GM19455 (cell line): Measurements from ENCODE around the gene RMND1.

Source experiments
- ATAC-seq: cut with Tn5 transposase; IDR thresholded peaks from one replicate; pipeline ENCODE4 v1.9.1; 2021; ENCODE audit not compliant: unreplicated experiment

RMND1 gene, protein sequence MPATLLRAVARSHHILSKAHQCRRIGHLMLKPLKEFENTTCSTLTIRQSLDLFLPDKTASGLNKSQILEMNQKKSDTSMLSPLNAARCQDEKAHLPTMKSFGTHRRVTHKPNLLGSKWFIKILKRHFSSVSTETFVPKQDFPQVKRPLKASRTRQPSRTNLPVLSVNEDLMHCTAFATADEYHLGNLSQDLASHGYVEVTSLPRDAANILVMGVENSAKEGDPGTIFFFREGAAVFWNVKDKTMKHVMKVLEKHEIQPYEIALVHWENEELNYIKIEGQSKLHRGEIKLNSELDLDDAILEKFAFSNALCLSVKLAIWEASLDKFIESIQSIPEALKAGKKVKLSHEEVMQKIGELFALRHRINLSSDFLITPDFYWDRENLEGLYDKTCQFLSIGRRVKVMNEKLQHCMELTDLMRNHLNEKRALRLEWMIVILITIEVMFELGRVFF

DNA sequence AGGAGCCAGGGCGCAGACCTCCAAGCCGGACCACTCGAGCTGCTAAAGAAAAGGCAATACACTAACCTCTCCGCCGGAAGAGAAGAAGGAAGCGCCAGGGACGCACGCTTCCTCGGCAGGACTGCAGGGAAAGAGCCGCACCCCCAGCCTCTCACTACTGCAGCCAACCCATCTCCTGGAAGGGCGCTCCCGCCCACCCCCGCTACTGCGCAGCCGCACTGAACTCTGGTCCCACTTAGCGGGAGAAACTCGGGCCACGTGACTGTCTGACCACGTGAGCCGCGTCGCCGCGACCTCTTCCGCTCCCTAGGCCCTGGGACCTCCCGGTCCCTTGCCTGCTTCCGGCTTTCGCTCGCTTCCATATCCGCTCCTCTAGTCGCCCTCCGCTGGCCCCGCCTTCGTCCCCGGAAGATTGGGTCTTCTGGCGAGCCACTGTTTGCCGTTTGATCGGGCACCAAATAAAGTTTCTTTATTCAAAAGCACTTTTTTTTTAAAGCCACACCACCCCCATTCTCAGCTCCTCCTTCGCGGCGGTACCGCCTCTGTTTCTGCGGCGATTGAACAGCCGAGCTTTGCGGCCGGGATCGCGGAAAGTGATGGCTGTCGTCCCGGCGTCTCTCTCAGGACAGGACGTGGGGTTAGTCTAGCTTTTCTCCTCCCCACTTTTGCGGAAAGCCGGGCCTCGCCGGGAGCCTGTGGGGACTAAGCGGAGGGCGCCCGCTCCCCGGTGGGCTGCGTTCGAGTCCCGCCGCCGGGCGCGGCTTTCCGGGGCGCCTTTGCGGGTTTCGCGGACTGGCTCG is at the start of gene RMND1:
Gene RMND1 (minus strand): TSS at position 177 of the 800 bp plus-strand sequence. CDS start 6,315 bp downstream, outside the sequence.
- ATAC-seq: peak; percentile 98

DNA sequence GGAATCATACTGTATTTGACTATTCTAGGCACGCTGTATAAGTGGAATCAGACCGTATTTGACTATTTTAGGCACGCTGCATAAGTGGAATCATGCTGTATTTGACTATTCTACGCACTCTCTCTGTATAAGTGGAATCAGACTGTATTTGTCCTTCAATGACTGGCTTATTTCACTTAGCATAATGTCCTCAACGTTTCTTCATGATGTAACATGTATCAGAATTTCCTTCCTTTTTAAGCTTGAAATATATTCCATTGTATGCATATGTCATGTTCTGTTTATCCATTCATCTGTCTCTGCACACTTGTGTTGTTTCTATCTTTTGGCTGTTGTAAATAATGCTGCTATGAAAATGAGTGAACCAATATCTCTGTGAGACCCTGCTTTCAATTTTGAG is 47.6 kb upstream of the RMND1 start:
- ATAC-seq: no peak

DNA sequence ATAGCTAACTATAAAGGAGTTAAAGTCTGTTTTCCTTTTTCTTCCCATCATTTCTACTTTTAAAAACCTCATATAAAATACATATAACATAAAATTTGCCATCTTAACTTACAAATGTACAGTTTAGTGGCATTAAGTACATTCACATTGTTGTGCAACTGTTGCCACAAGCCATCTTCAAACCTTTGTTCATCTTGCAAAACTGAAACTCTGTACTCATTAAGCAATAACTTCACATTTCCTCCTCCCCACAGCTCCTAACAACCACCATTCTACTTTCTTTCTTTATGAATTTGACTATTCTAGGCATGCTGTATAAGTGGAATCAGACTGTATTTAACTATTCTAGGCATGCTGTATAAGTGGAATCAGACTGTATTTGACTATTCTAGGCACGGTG is 46.4 kb upstream of the RMND1 start:
- ATAC-seq: no peak

DNA sequence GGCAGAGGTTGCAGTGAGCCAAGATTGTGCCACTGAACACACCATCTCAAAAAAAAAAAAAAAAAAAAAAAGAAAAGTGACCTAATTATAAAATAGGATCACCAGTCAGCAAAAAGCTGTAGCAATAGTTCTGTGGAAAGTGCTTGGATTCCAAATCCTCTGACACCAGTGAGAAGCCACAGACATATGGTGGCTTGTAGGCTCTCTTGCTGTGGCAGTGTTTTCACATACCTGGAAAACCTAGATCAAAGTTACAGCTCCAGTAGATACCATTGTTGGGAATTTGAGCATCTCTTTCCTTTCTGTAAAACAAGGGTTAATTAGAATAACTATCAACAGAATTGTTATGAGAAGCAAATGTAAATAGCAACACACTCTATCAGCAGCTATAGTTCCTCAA is 46.0 kb upstream of the RMND1 start:
- no peak for ATAC-seq

DNA sequence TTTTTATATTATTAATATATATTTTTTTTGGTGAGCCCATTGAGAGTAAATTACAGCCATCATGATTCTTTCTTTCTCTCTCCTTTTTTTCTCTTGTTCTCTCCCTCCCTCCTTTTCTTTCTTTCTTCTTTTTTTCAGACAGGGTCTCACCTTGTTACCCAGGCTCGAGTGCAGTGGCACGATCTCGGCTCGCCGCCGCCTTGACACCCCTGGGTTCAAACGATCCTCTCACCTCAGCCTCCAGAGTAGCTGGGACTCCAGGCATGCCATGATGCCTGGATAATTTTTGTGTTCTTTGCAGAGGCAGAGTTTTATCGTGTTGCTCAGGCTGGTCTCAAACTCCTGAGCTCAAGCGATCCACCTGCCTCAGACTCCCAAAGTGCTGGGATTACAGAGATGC is 43.5 kb upstream of the RMND1 start:
- no peak for ATAC-seq

DNA sequence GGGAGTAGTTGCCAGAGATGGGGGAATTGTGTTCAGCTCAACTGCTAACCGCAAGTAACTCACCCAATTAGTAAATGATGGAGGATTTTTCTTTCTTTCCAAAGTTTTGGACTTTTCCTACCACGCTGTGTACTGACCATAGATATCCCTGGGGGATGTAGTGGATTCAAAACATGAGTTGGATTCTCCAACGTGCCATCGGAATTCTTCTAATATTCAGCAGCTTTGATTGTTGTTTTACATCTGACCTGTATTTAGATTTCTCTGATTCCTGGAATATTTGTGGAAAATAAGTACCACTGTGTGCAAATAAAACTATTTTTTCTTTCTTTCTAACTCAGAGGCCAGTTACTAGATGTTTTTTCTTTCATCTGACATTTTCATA is 43.0 kb upstream of the RMND1 start:
- no peak for ATAC-seq

DNA sequence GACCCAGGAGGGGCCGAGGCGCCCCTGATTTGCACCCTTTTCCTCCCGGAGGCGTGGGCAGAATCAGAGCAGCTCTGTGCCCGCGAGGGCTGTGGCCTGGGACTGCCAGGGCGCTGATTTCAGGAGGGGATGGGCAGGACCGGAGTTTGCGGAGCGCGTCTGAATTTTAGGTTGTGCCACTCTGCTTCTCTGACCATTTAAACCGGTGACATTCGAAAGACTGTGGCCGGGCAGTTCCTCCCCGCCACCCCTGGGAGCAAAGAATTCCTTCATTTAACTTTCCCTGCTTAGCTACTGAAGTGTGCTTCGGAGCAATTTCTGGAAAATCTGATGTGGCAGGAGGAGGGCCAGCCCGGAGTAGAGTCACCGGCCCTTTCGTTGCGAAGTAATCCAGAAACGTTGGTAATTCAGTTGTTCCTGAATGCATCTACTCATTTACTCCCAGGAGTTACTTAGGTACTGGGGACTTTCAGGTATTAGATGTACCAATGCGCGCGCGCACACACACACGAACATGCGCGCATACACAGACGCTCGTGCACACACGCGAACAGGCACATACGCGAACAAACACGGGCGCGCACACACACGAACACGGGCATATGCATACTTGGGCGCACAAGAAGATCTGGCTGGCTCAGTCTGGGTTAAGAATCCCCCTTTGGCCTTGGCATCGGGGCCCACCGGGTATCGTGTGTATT is 42.5 kb upstream of the RMND1 start:
- no peak for ATAC-seq

DNA sequence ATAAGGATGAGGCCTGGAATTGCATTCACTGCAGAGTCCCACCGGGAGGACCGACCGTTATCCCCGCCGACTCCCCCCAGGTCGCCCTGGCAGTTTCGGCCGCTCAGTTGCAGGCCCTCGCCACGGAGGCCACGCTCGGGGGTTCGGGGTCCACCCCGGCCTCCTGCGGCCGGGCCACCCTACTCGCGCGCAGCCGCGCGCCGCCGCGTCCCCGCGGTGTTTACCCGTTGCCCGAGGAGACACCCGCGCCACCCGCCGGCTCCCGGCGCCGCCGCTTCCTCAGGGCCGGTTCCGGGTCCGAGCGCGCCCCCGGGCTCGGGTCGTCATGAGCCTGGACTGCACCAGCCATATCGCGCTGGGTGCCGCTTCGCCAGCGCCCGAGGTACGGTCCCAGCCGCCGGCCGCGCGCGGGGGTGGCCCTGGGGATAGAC is 41.9 kb upstream of the RMND1 start, which contains the start of gene CCDC170:
Gene CCDC170 (plus strand): TSS at position 214 of the 431 bp plus-strand sequence. CDS start 112 bp downstream, at position 326.
- ATAC-seq: no peak

DNA sequence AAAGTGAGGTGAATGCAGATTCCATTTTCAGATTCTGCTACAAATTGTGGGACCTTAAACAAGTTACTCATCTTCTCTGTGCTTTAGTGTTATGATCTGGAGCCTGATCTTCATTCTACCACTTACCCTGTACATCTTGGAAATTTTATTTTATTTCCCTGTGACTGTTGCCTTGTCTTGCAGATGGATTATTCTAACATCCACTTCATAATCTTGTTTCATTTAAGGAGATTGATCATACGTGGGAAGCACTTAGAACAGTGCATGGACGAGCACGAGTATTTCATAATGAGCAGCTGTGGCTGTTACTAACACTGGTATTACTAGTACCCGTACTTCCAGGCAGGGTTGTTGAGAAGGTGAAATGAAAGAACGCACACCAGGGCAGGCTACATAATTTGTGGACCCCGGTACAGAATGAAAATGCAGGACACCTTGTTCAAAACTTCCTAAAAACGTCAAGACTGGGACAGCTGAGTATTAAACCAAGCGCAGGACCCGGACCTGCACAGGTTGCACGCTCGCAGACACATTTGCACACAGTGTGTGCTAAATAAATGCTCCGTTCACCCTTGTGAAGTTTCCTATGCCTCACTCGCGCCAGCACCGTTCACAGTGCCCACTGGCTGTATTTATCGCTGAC is 41.4 kb upstream of the RMND1 start:
- ATAC-seq: no peak

DNA sequence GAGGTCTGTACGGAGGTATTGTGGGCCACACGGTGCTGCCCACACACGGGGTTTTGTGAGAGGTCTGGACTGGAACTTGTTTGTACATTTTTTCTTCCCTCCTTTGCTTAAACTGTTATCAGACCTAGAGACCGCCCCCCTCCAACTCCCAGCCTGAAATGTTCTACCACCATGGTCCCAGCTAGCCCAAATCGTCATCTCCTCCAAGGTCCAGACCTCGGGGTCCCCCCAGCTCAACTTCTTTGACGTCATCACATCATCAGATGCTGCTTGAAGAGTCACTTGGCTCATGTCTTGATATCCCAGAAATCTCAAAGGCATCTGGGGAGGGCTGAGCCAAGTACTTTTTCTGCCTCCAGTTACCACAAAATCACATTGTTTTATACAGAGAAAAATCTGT is 39.1 kb upstream of the RMND1 start:
- no peak for ATAC-seq

DNA sequence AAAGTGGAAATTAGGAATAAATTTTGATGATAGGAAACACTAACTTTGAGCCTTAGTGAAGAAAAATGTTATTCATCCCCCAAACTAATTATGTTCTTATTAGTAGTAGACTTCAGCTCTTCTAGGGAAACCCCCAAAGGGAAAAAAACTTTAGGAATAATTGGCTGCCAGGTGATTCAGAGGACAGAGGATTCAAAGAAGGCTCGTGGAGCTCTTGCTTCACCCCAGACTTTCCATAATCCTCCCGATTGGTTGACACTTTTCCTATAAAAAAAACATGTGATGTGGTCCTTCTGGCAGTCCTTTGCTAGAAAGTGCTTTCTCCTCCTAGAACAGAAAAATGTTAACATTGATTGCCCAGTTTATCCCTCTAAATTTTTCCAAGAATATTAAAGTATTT is 36.3 kb upstream of the RMND1 start:
- no peak for ATAC-seq

DNA sequence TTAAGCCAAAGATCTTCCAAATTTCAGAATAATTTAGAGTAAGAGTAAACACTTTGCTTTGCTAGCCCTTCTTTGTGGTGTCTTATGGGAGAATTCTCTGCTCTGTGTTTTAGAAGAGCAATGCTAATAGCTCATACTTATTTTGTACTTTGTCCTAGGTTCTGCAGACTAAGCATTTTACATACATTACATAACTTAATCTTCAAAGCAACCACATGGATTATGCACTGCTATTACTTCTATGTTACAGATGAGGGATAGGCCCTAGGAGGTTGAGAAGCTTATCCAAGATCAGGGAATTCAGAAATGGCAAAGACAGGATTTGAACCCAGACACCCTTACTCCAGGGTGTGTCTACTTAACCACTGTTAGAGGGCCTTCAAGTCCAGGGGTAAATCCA is 32.1 kb upstream of the RMND1 start:
- no peak for ATAC-seq

DNA sequence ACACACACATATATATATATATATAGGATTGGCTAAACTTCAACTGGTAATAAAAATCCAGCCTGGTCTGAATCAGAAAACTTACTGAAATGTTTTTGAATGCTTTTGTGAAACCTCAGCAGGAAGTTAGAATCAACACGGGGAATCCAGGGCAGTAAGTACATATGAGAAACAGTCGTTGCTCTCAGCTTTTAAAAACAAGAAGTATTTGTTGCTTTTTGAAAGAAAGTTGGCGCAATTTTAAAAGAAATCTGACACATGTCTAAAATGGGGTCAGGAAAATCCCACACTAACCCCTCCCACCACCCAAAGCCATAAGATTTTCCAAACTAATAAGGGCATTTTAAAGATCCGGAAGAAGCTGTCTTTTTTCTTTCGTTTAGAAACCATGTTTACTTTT is 30.4 kb upstream of the RMND1 start:
- no peak for ATAC-seq

DNA sequence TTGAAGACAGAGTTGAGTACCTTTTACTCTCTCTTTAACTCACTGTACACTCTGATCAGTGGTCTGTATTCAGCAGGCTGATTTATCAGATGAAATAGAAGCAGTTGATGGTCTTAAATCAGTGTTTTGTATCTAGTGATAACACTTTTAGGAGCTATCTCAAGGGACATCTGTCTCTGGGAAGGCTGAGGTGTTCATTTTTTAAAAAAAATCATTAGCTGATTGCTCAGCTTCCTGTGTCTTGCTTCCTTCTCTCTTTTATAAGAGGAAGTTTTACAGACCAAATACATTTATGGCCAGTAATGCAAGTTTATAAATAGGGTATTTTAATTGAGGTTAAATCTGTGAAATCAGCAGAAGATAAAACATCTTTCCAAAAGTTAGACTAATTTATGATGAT is 29.9 kb upstream of the RMND1 start:
- no peak for ATAC-seq

DNA sequence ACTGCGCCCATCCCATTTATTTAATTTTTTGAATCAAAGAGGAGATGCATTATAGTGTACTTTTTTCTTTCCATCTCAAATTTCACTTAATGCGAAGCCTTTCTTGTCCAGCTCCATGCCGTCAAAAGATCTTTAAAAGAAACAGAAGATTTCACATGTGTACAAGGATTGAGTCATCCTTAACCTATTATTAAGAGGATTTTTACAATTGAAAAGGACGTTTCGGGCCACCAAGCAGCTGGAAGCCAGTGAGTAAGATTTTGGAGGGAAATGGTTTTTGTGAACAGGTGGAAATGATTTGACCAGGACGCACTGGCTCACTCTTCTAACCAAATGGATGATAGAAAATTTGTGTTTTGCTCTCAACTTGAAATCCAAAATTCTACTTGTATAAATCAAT is 26.7 kb upstream of the RMND1 start:
- no peak for ATAC-seq

DNA sequence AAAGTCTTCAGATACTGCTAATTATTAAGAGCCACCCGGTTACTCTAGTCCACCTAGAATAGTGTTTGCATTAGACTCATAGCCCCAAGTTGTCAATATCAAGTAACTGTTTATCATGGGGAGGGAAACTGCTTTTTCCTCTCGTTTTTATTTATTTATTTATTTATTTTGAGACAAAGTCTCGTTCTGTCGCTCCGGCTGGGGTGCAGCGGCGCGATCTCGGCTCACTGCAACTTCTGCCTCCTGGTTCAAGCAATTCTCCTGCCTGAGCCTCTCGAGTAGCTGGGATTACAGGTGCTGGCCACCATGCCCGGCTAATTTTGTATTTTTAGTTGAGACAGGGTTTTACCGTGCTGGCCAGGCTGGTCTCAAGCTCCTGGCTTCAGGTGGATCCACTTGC is 25.8 kb upstream of the RMND1 start:
- ATAC-seq: no peak

DNA sequence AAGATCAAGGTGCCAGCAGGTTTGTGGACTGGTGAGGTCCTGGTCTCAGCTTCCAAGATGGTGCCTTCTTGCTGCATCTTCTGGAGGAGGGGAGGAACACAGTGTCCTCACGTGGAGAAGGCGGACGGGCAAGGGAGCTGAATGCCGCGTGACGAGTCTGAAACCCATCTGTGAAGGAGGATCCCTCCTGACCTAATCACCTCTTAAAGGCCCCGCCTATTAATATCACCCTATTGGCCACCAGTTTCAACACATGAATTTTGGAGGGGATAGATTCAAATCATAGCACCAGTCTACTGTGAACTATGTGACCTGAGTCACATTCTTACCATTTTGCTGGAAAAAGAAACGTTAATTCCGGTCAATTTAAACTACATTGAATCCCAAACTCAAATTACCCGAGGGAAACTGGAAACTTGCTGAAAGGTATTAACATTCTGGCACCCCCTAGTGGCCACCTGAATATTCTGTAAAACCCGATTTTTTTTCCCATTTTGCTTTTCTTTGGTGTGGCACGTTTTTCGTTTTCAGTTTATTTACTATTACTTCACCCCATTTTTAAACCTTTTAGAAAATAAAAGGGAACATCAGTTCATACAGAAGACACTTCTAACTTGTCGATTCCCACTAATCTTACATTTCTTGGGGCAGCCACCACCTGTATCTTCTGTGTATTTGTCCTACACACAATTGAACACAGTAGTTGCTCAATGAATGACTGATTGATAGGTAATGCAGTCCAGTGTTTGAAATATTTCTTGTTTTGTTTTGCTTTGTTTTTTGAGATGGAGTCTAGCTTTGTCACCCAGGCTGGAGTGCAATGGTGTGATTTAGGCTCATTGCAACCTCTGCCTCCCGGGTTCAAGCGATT is 24.0 kb upstream of the RMND1 start:
- peak; percentile 77 for ATAC-seq

DNA sequence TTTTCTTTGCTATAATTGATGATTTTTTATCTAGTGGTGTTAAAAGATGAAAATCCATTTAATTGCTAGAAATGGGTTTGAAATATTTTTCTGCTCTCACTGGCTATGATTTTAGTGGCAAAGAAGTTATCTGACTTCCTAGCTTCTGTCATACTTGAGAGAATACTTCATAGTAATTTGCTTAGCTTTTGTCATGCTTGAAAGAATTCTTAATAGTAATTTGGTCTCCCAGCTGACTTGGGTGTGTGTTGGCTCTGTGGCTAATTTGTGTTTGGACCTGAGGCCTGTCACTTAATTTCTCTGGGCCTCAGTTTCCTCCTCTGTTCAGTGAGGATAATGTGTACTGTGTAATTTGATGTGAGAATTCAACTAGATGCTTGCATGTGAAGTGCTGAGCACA is 12.8 kb upstream of the RMND1 start:
- ATAC-seq: no peak

DNA sequence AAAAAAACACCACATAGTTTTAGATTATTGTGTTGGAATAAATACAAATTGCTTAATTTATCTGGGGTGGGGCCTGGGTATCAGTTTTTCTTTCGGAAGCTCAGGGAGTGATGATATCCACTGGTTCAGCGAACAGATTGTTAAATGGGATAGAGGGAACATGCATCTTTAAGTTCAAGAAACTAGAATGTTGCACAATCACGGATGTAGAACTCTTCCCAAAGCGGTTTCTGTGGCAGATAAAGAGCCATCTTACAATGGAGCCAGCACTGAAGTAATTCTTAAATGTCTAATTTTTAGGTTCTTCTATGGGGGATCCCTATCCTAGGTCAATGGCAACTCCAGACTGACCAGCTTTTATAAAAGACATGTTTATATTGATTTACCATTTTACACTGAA is 9.7 kb upstream of the RMND1 start:
- no peak for ATAC-seq
